BLaER1 treated with 17β-estradiol and CSF1 and Interleukin-3, amounts not matched to agents 10 nM and 100 nM (cell line): Measurements from ENCODE around the gene GNB1L.
A peak's percentile ranks its signal among the peaks of the same experiment; 100 is the strongest.

Experiments used
- H3K27ac ChIP-seq, 11 experiments: shearing (Covaris generic); formaldehyde crosslinking; 2 replicates each; pipeline ENCODE4 v1.8.1; 2022
- H3K27me3 ChIP-seq, 11 experiments: shearing (Covaris generic); formaldehyde crosslinking; 2 replicates each; pipeline ENCODE4 v1.8.1; 2022
- H3K36me3 ChIP-seq, 11 experiments: shearing (Covaris generic); formaldehyde crosslinking; 2 replicates each; pipeline ENCODE4 v1.8.1; 2022
- H3K4me1 ChIP-seq, 10 experiments: shearing (Covaris generic); formaldehyde crosslinking; 2 replicates each; pipeline ENCODE4 v1.8.1; 2022
- H3K4me2 ChIP-seq, 11 experiments: shearing (Covaris generic); formaldehyde crosslinking; 2 replicates each; pipeline ENCODE4 v1.8.1; 2022
- H3K4me3 ChIP-seq, 10 experiments: shearing (Covaris generic); formaldehyde crosslinking; 2 replicates each; pipeline ENCODE4 v1.8.1; 2022
- H3K9ac ChIP-seq, 11 experiments: shearing (Covaris generic); formaldehyde crosslinking; 2 replicates each; pipeline ENCODE4 v1.8.1; 2022
- H3K9me3 ChIP-seq, 11 experiments: shearing (Covaris generic); formaldehyde crosslinking; replicated peaks in 1 of 11; 2 replicates each; pipeline ENCODE4 v1.8.1; 2022
- H4K20me1 ChIP-seq, 11 experiments: shearing (Covaris generic); formaldehyde crosslinking; 2 replicates each; pipeline ENCODE4 v1.8.1; 2022
- Cebpa-rat ChIP-seq, 11 experiments: shearing (Covaris generic); IDR thresholded peaks; 2 replicates each; pipeline ENCODE4 v1.8.1; 2022

The GNB1L gene, protein sequence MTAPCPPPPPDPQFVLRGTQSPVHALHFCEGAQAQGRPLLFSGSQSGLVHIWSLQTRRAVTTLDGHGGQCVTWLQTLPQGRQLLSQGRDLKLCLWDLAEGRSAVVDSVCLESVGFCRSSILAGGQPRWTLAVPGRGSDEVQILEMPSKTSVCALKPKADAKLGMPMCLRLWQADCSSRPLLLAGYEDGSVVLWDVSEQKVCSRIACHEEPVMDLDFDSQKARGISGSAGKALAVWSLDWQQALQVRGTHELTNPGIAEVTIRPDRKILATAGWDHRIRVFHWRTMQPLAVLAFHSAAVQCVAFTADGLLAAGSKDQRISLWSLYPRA

GRCh38 chr22:19854778-19855503 is at the start of gene GNB1L, which contains the start of gene RTL10:
GNB1L (minus strand) TSS chr22:19854874; CDS start chr22:19821355, 33,519 bp downstream.
RTL10 (minus strand) TSS chr22:19854874; CDS start chr22:19852261, 2,613 bp downstream.
- Histone ChIP-seq H3K4me1 (peaks cover 37 to 61% (median 49%) of the 10 kb centered on the region in 10 experiments), H3K36me3 (peaks cover 22 to 33% (median 29%) of the 10 kb centered on the region in 11 experiments), H3K27ac (peak within 1 kb of the TSS; percentile 69 to 96 (median 90)), H4K20me1 (peaks cover 5 to 46% (median 41%) of the 10 kb centered on the region in 11 experiments; a peak in 20 of 22 replicates), H3K9me3 (no peaks in the 10 kb centered on the region), H3K9ac (peak within 1 kb of the TSS; percentile 84 to 95 (median 92)), H3K27me3 (no peaks in the 10 kb centered on the region), H3K4me3 (peak within 1 kb of the TSS; percentile 82 to 100 (median 94)), H3K4me2 (peak within 1 kb of the TSS; percentile 95 to 100 (median 99))
- TF ChIP-seq Cebpa-rat (IDR thresholded peaks at IDR 0.05): no peak

GRCh38 chr22:19904174-19904856 is 49.6 kb upstream of the GNB1L start:
- no peaks in the 10 kb centered on the region for H3K9me3 ChIP-seq
- peak overlapping the region in 4 of 11 experiments; percentile 74 to 94 (median 82); a peak in 2 of 22 replicates for H3K4me2 ChIP-seq
- H3K9ac ChIP-seq: 0 out of 22 replicates have a peak overlapping the region, but pooled peaks of 1 of the 11 experiments have one; percentile 14
- H3K27me3 ChIP-seq: no peaks in the 10 kb centered on the region
- H3K27ac ChIP-seq: no peak overlapping the region
- peaks cover 0 to 37% (median 6%) of the 10 kb centered on the region in 11 experiments; a peak in 9 of 22 replicates for H3K36me3 ChIP-seq
- no peak for TF ChIP-seq Cebpa-rat (IDR thresholded peaks at IDR 0.05)
- H3K4me3 ChIP-seq: no peak overlapping the region
- peaks cover 0 to 33% (median 0%) of the 10 kb centered on the region in 11 experiments; a peak in 5 of 22 replicates for H4K20me1 ChIP-seq
- H3K4me1 ChIP-seq: peaks cover 0 to 48% (median 32%) of the 10 kb centered on the region in 10 experiments; a peak in 18 of 20 replicates

GRCh38 chr22:19903513-19903912 is 48.8 kb upstream of the GNB1L start:
- peaks cover 0 to 55% (median 32%) of the 10 kb centered on the region in 10 experiments; a peak in 18 of 20 replicates for H3K4me1 ChIP-seq
- peaks cover 0 to 33% (median 0%) of the 10 kb centered on the region in 11 experiments; a peak in 5 of 22 replicates for H4K20me1 ChIP-seq
- H3K27ac ChIP-seq: 0 out of 22 replicates have a peak overlapping the region, but pooled peaks of 1 of the 11 experiments have one; percentile 36
- peaks cover 0 to 39% (median 2%) of the 10 kb centered on the region in 11 experiments; a peak in 9 of 22 replicates for H3K36me3 ChIP-seq
- peak overlapping the region in 4 of 11 experiments; percentile 6 to 59 (median 55); a peak in 3 of 22 replicates for H3K9ac ChIP-seq
- H3K9me3 ChIP-seq: no peaks in the 10 kb centered on the region
- no peak for TF ChIP-seq Cebpa-rat (IDR thresholded peaks at IDR 0.05)
- H3K4me3 ChIP-seq: no peak overlapping the region
- peak overlapping the region; percentile 5 to 94 (median 75); a peak in 20 of 22 replicates for H3K4me2 ChIP-seq
- no peaks in the 10 kb centered on the region for H3K27me3 ChIP-seq

DNA sequence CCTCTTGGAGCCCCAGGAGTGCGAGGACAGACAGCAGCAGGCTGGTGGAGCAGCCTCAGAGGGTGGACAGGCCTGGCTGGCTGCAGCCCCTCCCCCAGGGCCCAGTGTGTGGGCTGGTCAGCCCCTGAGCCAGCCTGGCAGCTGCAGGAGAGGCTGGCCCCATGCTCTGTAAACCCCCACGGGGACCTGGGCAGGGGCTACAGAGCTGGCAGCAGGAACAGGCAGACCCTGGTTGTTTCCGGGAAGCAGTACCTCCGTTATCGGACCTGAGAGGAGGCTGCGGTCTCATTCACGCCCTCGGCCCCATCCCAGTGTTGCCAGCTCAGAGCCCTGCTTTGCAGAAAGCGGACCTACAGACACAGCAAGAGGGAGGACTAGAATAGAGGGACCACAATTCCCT is 48.4 kb upstream of the GNB1L start:
- H3K4me3 ChIP-seq: no peak overlapping the region
- H3K4me1 ChIP-seq: peaks cover 0 to 59% (median 32%) of the 10 kb centered on the region in 10 experiments; a peak in 18 of 20 replicates
- no peaks in the 10 kb centered on the region for H3K9me3 ChIP-seq
- H3K27me3 ChIP-seq: no peaks in the 10 kb centered on the region
- peaks cover 0 to 39% (median 0%) of the 10 kb centered on the region in 11 experiments; a peak in 8 of 22 replicates for H3K36me3 ChIP-seq
- peaks cover 0 to 33% (median 0%) of the 10 kb centered on the region in 11 experiments; a peak in 5 of 22 replicates for H4K20me1 ChIP-seq
- H3K4me2 ChIP-seq: peak overlapping the region; percentile 5 to 94 (median 75); a peak in 20 of 22 replicates
- TF ChIP-seq Cebpa-rat (IDR thresholded peaks at IDR 0.05): no peak
- peak overlapping the region in 3 of 11 experiments; percentile 31 to 58 (median 36); a peak in 3 of 22 replicates for H3K27ac ChIP-seq
- H3K9ac ChIP-seq: peak overlapping the region in 5 of 11 experiments; percentile 6 to 59 (median 54); a peak in 6 of 22 replicates

DNA sequence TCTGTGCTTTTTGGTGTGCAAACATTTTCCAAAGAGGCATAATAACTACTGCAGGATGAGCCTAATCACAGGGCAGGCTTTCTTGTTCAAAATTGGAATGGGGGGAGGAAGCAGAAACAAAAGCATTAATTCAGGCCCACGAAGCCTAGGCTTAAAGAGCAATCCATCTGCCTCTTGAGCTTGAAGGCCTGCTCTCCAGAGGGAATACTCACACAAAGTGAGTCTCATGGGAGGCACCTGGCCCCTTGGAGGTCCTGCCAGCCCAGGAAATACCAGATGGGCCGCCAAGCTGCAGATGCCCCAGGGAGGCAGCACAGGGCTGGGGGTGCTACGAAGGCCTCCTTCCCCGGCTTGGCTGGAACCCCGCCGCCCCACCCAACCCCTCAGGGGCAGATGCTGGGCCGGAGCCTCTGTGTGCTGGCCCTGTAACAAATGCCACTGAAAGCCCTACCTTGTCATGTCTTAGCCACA is 47.6 kb upstream of the GNB1L start:
- TF ChIP-seq Cebpa-rat (IDR thresholded peaks at IDR 0.05): no peak
- Histone ChIP-seq H3K4me2 (peak overlapping the region in 9 of 11 experiments; percentile 50 to 94 (median 78); a peak in 17 of 22 replicates), H3K9me3 (no peaks in the 10 kb centered on the region), H3K4me3 (no peak overlapping the region), H3K27me3 (no peaks in the 10 kb centered on the region), H3K9ac (peak overlapping the region in 4 of 11 experiments; percentile 9 to 59 (median 55); a peak in 6 of 22 replicates), H3K36me3 (peaks cover 0 to 44% (median 0%) of the 10 kb centered on the region in 11 experiments; a peak in 7 of 22 replicates), H3K27ac (peak overlapping the region in 2 of 11 experiments; percentile 31 to 36; a peak in 2 of 22 replicates), H3K4me1 (peaks cover 0 to 66% (median 40%) of the 10 kb centered on the region in 10 experiments; a peak in 18 of 20 replicates), H4K20me1 (peaks cover 0 to 36% (median 0%) of the 10 kb centered on the region in 11 experiments; a peak in 5 of 22 replicates)

DNA sequence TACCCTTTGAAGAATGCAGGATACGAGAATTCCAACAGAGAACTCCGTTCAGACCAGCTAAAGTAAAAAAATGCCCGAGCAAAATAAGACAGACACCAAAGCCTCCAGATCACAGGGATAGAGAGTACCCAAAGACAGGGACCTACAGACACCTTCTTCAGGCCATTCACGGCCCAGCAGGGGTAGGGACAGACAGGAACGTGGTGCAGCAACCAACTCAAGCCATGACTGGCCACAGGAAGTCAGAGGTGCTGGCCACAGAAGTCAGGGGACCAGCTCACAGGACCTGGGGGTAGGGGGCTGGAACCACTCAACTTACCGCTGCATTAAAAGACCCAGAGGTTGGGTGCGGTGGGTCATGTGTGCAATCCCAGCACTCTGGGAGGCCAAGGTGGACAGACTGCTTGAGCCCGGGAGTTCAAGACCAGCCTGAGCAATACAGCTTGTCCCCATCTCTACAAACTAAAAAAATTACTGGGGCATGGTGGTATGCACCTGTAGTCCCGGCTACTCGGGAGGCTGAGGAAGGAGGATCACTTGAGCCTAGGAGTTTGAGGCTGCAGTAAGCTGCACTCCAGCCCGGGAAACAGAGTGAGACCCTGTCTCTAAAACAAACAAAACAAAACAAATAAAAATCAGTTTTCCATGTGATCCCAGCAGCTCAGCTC is 47.0 kb upstream of the GNB1L start:
- Histone ChIP-seq H3K9me3 (no peaks in the 10 kb centered on the region), H3K27ac (no peak overlapping the region), H3K4me1 (peaks cover 0 to 72% (median 45%) of the 10 kb centered on the region in 10 experiments; a peak in 18 of 20 replicates), H3K9ac (peak overlapping the region in 3 of 11 experiments; percentile 9 to 59 (median 56); a peak in 2 of 22 replicates), H4K20me1 (peaks cover 0 to 41% (median 0%) of the 10 kb centered on the region in 11 experiments; a peak in 5 of 22 replicates), H3K4me2 (peak overlapping the region in 8 of 11 experiments; percentile 74 to 94 (median 78); a peak in 14 of 22 replicates), H3K4me3 (no peak overlapping the region), H3K27me3 (no peaks in the 10 kb centered on the region), H3K36me3 (peaks cover 0 to 44% (median 0%) of the 10 kb centered on the region in 11 experiments; a peak in 7 of 22 replicates)
- no peak for TF ChIP-seq Cebpa-rat (IDR thresholded peaks at IDR 0.05)

DNA sequence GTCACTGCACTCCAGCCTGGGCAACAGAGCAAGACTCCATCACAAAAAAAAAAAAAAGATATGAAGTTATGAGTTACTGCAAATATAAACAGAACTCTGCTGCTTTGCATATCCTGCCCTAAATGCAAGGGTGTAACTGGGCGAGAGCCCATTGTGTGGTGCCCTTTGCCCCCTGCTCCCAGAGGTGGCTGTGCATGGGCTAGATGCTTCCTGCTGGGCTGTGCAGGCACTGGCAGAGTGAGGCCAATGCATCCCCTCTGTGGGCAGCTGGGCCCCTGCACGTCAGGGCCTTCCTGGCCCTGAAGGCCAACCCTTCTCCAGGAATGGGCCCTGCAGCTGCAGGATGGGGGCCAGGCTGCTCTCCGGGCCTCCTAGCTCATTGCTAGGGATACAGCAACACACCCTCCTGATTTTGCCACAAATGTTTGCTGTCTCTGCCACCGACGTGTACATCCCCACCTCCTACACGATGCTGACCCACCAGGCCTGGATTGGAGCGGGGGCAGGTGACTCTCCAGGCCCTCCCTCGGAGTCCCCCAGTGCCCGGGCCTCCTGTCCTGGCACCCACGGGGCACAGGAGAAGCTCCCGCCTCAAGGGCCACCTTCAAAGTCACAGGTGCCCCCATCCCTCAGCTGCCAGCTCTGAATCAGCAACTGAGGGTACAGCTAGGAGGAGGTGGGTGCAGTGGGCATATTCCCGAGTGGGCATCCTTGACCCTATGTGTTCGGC is 46.2 kb upstream of the GNB1L start:
- peaks cover 0 to 80% (median 54%) of the 10 kb centered on the region in 10 experiments; a peak in 18 of 20 replicates for H3K4me1 ChIP-seq
- H3K9me3 ChIP-seq: no peaks in the 10 kb centered on the region
- no peak overlapping the region for H3K27ac ChIP-seq
- peak overlapping the region in 6 of 11 experiments; percentile 5 to 84 (median 30); a peak in 6 of 22 replicates for H3K4me2 ChIP-seq
- no peak overlapping the region for H3K9ac ChIP-seq
- H3K4me3 ChIP-seq: no peak overlapping the region
- H4K20me1 ChIP-seq: peaks cover 0 to 35% (median 0%) of the 10 kb centered on the region in 11 experiments; a peak in 5 of 22 replicates
- no peak for TF ChIP-seq Cebpa-rat (IDR thresholded peaks at IDR 0.05)
- H3K36me3 ChIP-seq: peaks cover 0 to 39% (median 0%) of the 10 kb centered on the region in 11 experiments; a peak in 7 of 22 replicates
- no peaks in the 10 kb centered on the region for H3K27me3 ChIP-seq
